Muscle layer of colon (tissue), 2 donors: ENCODE data around the gene TST.

Experiments used
- H3K27ac ChIP-seq: one replicate; pipeline ENCODE4 v1.7.0; 2013; ENCODE audit warnings: low read depth, mild to moderate bottlenecking, low read length, moderate library complexity
- H3K27me3 ChIP-seq, 2 donors: one replicate each; pipeline ENCODE4 v1.7.0; 2013; ENCODE audit warnings: low read length in 2 of 2, mild to moderate bottlenecking in 2 of 2; ENCODE audit not compliant: insufficient read depth in 2 of 2, control insufficient read depth in 1 of 2
- H3K36me3 ChIP-seq: one replicate; pipeline ENCODE4 v1.7.0; 2013; ENCODE audit warnings: mild to moderate bottlenecking, low read length; ENCODE audit not compliant: insufficient read depth
- H3K4me1 ChIP-seq: one replicate; pipeline ENCODE4 v1.7.0; 2013; ENCODE audit warnings: mild to moderate bottlenecking, low read length; ENCODE audit not compliant: insufficient read depth
- H3K4me3 ChIP-seq, 2 donors: one replicate each; pipeline ENCODE4 v1.7.0; 2013; ENCODE audit warnings: low read length in 2 of 2, low read depth in 1 of 2, mild to moderate bottlenecking in 1 of 2, moderate library complexity in 1 of 2
- H3K9ac ChIP-seq: one replicate; pipeline ENCODE4 v1.7.0; 2013; ENCODE audit warnings: low read length
- H3K9me3 ChIP-seq: one replicate; pipeline ENCODE4 v1.7.0; 2013; ENCODE audit warnings: mild to moderate bottlenecking, low read length
- donor health status: abdominal sarcoma.
- donor health status: Adenocarcinoma of cecum.

The TST gene

GRCh38 chr22:37019309-37020191 lies at the start of gene TST, which contains the start of gene MPST:
Gene TST (minus strand): TSS chr22:37019447. CDS start chr22:37018732, 715 bp downstream.
Gene MPST (plus strand): TSS chr22:37019742. CDS start chr22:37019837, 95 bp downstream.
- Histone ChIP-seq H3K9me3 (no peaks in the 10 kb centered on the region), H3K27ac (peak within 1 kb of the TSS; percentile 82), H3K4me1 (peaks cover 36% of the 10 kb centered on the region), H3K36me3 (peaks cover 2% of the 10 kb centered on the region), H3K27me3 (no peaks in the 10 kb centered on the region), H3K9ac (peak within 1 kb of the TSS; percentile 61), H3K4me3 (peak within 1 kb of the TSS; percentile 70 to 81)

DNA sequence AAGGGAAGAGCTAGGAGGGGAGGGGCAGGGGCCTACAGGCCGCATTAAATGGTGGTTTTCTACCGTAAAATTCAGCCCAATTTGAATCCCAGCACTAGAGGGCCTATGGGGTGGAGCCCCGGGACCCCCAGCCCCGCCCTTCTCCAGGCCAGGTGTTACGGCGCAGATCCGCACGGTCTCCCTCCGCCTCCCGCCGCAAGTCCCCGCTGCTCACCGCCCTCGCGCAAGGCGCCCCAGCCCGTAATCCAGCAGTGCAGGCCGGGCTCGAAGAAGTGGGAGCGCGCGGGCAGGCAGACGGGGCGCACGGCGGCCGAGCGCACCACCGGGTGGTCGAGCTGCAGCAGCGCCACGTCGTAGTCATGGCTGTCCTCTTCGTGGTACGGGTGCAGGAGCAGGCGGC lies 49.6 kb upstream of the TST start:
- Histone ChIP-seq H3K4me1 (no peaks in the 10 kb centered on the region), H3K27me3 (peaks cover 24 to 46% of the 10 kb centered on the region in 2 donors), H3K4me3 (no peak overlapping the region), H3K27ac (no peak overlapping the region), H3K9me3 (no peaks in the 10 kb centered on the region), H3K36me3 (no peaks in the 10 kb centered on the region), H3K9ac (no peak overlapping the region)

- H3K4me3 ChIP-seq, result no peak overlapping the region
- peaks cover 24 to 46% of the 10 kb centered on the region in 2 donors for H3K27me3 ChIP-seq
- no peaks in the 10 kb centered on the region for H3K36me3 ChIP-seq
- no peak overlapping the region for H3K27ac ChIP-seq
- no peak overlapping the region for H3K9ac ChIP-seq
- H3K9me3 ChIP-seq, result no peaks in the 10 kb centered on the region
- no peaks in the 10 kb centered on the region for H3K4me1 ChIP-seq
Observed at GRCh38 chr22:37067428-37067827, 48.2 kb upstream of the TST start.

DNA sequence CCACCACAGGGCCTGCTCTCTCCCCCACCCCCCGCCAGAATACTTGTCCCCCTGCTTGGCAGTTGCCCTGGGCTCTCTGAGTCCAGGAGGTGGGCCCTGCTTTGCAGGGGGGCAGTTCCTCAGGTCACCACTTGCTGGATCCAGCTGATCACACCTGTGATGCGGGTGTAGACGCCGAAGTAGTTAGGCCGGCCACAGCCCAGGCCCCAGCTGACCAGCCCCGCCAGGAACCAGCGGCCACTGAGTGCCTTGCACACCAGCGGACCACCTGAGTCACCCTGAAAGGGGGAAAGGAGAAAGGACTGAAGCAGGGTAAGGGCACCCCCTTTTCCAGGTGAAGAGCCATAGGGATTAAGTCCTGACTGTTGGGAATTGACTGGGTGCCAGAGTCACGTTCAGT lies 46.7 kb upstream of the TST start:
- no peak overlapping the region for H3K27ac ChIP-seq
- no peak overlapping the region for H3K4me3 ChIP-seq
- no peaks in the 10 kb centered on the region for H3K36me3 ChIP-seq
- H3K27me3 ChIP-seq, result peaks cover 24 to 38% of the 10 kb centered on the region in 2 donors
- H3K9me3 ChIP-seq, result no peaks in the 10 kb centered on the region
- H3K4me1 ChIP-seq, result no peaks in the 10 kb centered on the region
- no peak overlapping the region for H3K9ac ChIP-seq

GRCh38 chr22:37065180-37065579 lies 45.9 kb upstream of the TST start:
- no peak overlapping the region for H3K4me3 ChIP-seq
- no peaks in the 10 kb centered on the region for H3K4me1 ChIP-seq
- no peaks in the 10 kb centered on the region for H3K36me3 ChIP-seq
- H3K27ac ChIP-seq, result no peak overlapping the region
- H3K27me3 ChIP-seq, result peaks cover 22 to 30% of the 10 kb centered on the region in 2 donors
- no peaks in the 10 kb centered on the region for H3K9me3 ChIP-seq
- no peak overlapping the region for H3K9ac ChIP-seq

DNA sequence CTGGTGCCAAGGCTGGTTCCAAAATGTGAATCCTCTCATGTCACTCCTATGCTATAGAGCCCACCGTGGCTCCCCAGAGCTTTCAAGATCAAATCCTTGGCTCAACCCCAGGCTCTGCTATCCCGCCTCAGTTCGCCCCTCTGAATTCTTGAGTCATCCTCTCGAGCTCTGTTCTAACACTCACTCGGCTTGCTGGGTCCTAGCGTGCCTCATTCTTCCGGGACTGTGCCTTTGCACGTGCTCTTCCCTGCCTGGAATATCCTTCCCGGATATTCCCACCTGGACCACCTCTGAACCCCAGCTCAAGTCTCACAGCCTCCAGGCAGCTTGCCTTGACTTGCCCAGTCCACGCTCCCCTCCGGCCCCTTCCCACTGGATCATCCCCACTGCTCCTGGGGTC lies 45.3 kb upstream of the TST start:
- Histone ChIP-seq H3K27me3 (peaks cover 16 to 23% of the 10 kb centered on the region in 2 donors), H3K4me1 (no peaks in the 10 kb centered on the region), H3K4me3 (no peak overlapping the region), H3K36me3 (no peaks in the 10 kb centered on the region), H3K27ac (no peak overlapping the region), H3K9me3 (no peaks in the 10 kb centered on the region), H3K9ac (no peak overlapping the region)

- Histone ChIP-seq H3K9me3 (no peaks in the 10 kb centered on the region), H3K27me3 (peaks cover 14 to 18% of the 10 kb centered on the region in 2 donors), H3K9ac (no peak overlapping the region), H3K36me3 (peaks cover under 1% of the 10 kb centered on the region), H3K4me1 (no peaks in the 10 kb centered on the region), H3K27ac (no peak overlapping the region), H3K4me3 (no peak overlapping the region)
Observed at GRCh38 chr22:37063431-37064420, 44.5 kb upstream of the TST start.

GRCh38 chr22:37062702-37063381 lies 43.6 kb upstream of the TST start:
- no peaks in the 10 kb centered on the region for H3K9me3 ChIP-seq
- no peaks in the 10 kb centered on the region for H3K4me1 ChIP-seq
- H3K27ac ChIP-seq, result no peak overlapping the region
- H3K9ac ChIP-seq, result no peak overlapping the region
- no peak overlapping the region for H3K4me3 ChIP-seq
- H3K36me3 ChIP-seq, result peaks cover 9% of the 10 kb centered on the region
- H3K27me3 ChIP-seq, result peaks cover 6 to 9% of the 10 kb centered on the region in 2 donors

GRCh38 chr22:37062376-37062675 lies 43.1 kb upstream of the TST start:
- H3K36me3 ChIP-seq, result peaks cover 14% of the 10 kb centered on the region

GRCh38 chr22:37061611-37062375 lies 42.5 kb upstream of the TST start:
- H3K27ac ChIP-seq, result no peak overlapping the region
- H3K36me3 ChIP-seq, result peaks cover 19% of the 10 kb centered on the region
- no peaks in the 10 kb centered on the region for H3K9me3 ChIP-seq
- H3K9ac ChIP-seq, result no peak overlapping the region
- H3K27me3 ChIP-seq, result peaks cover 0 to 5% of the 10 kb centered on the region in 2 donors
- no peak overlapping the region for H3K4me3 ChIP-seq
- H3K4me1 ChIP-seq, result no peaks in the 10 kb centered on the region

More at GRCh38 chr22:37062376-37062675, 43.1 kb upstream of the TST start:
- Histone ChIP-seq H3K9me3 (no peaks in the 10 kb centered on the region), H3K4me1 (no peaks in the 10 kb centered on the region), H3K27ac (no peak overlapping the region), H3K27me3 (peaks cover under 1 to 5% of the 10 kb centered on the region in 2 donors), H3K9ac (no peak overlapping the region), H3K4me3 (no peak overlapping the region)
